Measurements from ENCODE around the gene GRIK4. TPM values are rescaled to one million over a fixed set of nuclear protein-coding genes. Genes with fewer than 3 reads are reported as not detected.

Gene GRIK4
- total RNA-seq, 1 donor from 2014 or later, result 0.89 TPM

DNA sequence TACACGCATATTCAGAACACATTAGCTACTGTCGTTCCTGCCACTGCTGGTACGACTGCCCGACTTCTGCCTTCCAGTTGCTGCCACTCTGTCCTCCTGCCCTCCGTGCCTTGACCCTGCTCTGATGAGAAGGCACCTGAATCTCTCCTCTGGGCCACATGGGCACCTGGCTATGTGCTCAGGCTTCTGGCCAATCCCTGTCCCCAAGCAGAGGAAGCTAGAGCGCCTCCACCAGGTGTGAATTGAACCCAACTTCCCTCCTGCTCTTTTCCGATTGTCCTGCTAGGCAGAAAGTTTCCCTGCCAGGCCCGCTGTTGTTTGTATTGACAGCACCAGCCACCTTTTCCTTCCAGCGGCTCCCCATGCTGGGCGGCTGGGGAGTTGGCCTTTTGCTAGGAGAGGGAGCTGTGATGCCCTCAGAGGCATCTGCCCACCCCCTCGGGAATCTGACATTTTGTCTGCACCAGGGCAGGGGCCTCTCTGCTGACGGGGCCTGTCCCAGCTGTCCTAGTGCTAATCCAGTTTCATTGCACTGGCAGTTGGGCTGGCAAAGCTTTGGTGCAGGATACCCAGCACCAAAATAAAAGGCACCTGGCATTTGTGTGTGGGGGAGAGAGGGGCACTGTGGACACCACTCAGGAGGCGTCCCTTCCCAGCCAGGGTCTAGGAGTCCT, 118.0 kb downstream of the GRIK4 start:
- DNase-seq (ENCODE audit: low read depth, low spot score), result no peak
- TF ChIP-seq, protein P1, sequence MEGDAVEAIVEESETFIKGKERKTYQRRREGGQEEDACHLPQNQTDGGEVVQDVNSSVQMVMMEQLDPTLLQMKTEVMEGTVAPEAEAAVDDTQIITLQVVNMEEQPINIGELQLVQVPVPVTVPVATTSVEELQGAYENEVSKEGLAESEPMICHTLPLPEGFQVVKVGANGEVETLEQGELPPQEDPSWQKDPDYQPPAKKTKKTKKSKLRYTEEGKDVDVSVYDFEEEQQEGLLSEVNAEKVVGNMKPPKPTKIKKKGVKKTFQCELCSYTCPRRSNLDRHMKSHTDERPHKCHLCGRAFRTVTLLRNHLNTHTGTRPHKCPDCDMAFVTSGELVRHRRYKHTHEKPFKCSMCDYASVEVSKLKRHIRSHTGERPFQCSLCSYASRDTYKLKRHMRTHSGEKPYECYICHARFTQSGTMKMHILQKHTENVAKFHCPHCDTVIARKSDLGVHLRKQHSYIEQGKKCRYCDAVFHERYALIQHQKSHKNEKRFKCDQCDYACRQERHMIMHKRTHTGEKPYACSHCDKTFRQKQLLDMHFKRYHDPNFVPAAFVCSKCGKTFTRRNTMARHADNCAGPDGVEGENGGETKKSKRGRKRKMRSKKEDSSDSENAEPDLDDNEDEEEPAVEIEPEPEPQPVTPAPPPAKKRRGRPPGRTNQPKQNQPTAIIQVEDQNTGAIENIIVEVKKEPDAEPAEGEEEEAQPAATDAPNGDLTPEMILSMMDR (conservative IDR thresholded peaks at IDR 0.05), result no peak
- H3K36me3 Mint-ChIP-seq (ENCODE audit: low read depth), result no peaks in the 10 kb centered on the region
- H3K27me3 Mint-ChIP-seq (ENCODE audit: low read depth), result peaks cover 6% of the 10 kb centered on the region
- H3K27ac Mint-ChIP-seq (ENCODE audit: unreplicated experiment), result peak overlapping the region; percentile 87
- H3K4me3 Mint-ChIP-seq, result no peak overlapping the region
- peaks cover 15% of the 10 kb centered on the region for H3K4me1 Mint-ChIP-seq
- no peaks in the 10 kb centered on the region for H3K9me3 Mint-ChIP-seq

DNA sequence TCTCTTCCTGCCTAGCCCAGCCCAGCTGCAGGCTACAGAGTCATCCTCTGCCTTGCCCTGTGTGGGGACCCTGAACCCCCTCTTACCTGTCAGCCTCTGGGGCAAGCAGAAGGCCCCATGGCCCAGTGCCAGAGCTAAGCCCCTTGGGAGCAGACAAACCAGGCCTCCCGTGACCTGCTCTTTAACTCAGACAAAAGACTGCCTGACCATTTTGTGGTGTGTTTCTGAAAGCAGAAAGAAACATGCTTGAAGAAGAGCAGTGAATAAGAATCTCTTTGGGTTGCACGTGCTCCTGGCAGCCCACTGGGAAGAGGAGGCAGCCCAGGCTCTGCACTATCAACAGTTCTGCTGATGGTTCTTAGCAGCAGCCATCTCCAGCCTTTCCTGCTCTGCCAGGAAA, 118.6 kb downstream of the GRIK4 start:
- peaks cover 10% of the 10 kb centered on the region for H3K27me3 Mint-ChIP-seq (ENCODE audit: low read depth)
- no peaks in the 10 kb centered on the region for H3K36me3 Mint-ChIP-seq (ENCODE audit: low read depth)
- no peaks in the 10 kb centered on the region for H3K9me3 Mint-ChIP-seq
- H3K4me1 Mint-ChIP-seq, result peaks cover 15% of the 10 kb centered on the region
- TF ChIP-seq, protein P1 (conservative IDR thresholded peaks at IDR 0.05), result no peak
- peak overlapping the region; percentile 6 for H3K27ac Mint-ChIP-seq (ENCODE audit: unreplicated experiment)
- DNase-seq (ENCODE audit: low read depth, low spot score), result no peak
- H3K4me3 Mint-ChIP-seq, result no peak overlapping the region

DNA sequence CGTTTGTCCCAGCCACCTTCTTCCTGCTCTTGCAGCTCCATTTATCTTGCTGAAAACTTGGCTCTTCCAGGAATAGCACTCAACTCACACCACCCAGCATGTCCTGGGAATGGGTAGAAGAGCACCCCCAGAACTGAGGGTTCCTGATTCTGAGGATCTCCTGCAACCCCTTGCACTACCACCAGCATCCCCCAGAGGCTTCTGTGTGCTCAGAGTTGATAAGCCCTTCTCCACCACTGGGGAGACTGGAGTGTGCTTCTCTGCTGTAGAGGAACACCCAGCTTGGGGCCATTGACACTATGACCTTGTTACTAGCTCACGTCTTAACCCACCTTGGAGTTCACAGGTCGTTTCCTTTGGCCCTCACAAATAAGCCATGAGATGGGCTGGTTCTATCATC, 121.0 kb downstream of the GRIK4 start:
- DNase-seq (ENCODE audit: low read depth, low spot score), result no peak

DNA sequence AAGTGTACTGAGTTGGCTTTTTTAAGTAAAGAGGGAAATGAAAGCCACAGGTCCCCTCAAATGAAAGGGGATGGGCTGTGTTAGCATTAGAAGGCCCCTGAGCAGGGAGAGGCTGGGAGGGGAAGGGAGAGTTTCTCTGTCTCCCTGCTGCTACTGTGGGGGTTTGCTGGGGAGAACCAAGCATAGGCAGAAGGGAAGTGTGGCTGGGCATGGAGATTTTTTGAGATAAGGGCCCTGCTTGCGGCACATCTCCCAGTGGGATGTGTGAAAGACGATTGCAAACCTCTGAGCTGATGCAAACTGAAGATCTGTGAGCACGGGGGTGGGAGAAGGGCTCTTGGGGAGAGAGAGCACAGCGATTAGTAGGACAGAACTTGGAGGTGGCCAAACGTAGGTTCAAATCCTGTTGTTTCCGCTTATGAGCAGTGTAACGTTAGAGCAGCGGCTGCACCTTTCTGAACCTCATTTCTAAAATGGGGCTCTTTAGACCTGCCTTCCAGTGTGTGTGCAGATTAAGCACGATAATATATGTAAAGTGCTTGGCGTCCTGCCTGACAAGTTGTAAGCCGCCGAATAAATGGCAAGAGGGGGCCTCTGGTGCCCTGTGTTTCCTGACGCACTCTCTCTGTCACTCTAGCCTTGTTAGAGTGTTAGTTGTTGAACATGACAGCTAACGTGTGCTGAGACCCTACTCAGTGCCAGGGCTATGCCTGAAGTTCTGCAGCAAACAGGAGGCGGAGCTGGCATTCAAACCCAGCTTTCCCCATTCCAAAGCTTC, 122.3 kb downstream of the GRIK4 start:
- H3K27ac Mint-ChIP-seq (ENCODE audit: unreplicated experiment), result no peak overlapping the region

More for the DNA sequence above, 121.0 kb downstream of the GRIK4 start:
- peaks cover 19% of the 10 kb centered on the region for H3K27me3 Mint-ChIP-seq (ENCODE audit: low read depth)
- H3K4me1 Mint-ChIP-seq, result peaks cover 15% of the 10 kb centered on the region
- H3K4me3 Mint-ChIP-seq, result no peak overlapping the region
- H3K27ac Mint-ChIP-seq (ENCODE audit: unreplicated experiment), result no peak overlapping the region
- no peaks in the 10 kb centered on the region for H3K9me3 Mint-ChIP-seq
- TF ChIP-seq, protein P1 (conservative IDR thresholded peaks at IDR 0.05), result no peak
- H3K36me3 Mint-ChIP-seq (ENCODE audit: low read depth), result no peaks in the 10 kb centered on the region

DNA sequence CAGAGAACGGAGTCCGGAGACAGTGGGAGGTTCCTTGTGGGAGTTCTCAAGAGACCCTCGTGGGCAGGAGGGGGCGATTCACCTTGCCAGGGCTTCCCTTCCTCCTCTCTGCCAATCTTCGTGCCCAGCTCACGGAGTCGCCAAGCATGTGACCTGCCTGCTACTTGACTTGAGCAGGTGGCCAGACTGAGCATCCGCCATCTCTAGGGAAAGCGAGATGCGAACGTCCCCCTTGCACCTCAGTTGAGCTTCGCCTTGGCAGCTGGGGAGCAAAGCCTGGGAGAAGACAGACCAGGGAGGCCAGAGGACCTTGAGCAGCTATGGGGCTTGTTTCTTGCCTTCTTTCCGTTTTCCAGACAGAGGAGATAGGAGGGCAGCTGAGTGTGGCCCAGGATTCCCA, 123.2 kb downstream of the GRIK4 start:
- no peaks in the 10 kb centered on the region for H3K9me3 Mint-ChIP-seq
- H3K4me1 Mint-ChIP-seq, result peaks cover 15% of the 10 kb centered on the region
- peaks cover 22% of the 10 kb centered on the region for H3K27me3 Mint-ChIP-seq (ENCODE audit: low read depth)
- no peaks in the 10 kb centered on the region for H3K36me3 Mint-ChIP-seq (ENCODE audit: low read depth)
- H3K27ac Mint-ChIP-seq (ENCODE audit: unreplicated experiment), result no peak overlapping the region
- TF ChIP-seq, protein P1 (conservative IDR thresholded peaks at IDR 0.05), result no peak
- DNase-seq (ENCODE audit: low read depth, low spot score), result no peak
- H3K4me3 Mint-ChIP-seq, result no peak overlapping the region

More for the DNA sequence above, 122.3 kb downstream of the GRIK4 start:
- Mint-ChIP-seq H3K4me3 (no peak overlapping the region), H3K27me3 (ENCODE audit: low read depth) (peaks cover 18% of the 10 kb centered on the region), H3K36me3 (ENCODE audit: low read depth) (no peaks in the 10 kb centered on the region), H3K9me3 (no peaks in the 10 kb centered on the region), H3K4me1 (peaks cover 15% of the 10 kb centered on the region)
- TF ChIP-seq, protein P1 (conservative IDR thresholded peaks at IDR 0.05), result no peak
- no peak for DNase-seq (ENCODE audit: low read depth, low spot score)
